Measurements from ENCODE around the gene HEXD.
"Not testable (repeated sequence)": the region's sequence is repeated elsewhere in the genome, so short reads cannot be mapped to it uniquely, and the experiment has no call there.

GRCh38 chr17:82381703-82382009, 36.5 kb upstream of the HEXD start:
- TF ChIP-seq, protein P1, sequence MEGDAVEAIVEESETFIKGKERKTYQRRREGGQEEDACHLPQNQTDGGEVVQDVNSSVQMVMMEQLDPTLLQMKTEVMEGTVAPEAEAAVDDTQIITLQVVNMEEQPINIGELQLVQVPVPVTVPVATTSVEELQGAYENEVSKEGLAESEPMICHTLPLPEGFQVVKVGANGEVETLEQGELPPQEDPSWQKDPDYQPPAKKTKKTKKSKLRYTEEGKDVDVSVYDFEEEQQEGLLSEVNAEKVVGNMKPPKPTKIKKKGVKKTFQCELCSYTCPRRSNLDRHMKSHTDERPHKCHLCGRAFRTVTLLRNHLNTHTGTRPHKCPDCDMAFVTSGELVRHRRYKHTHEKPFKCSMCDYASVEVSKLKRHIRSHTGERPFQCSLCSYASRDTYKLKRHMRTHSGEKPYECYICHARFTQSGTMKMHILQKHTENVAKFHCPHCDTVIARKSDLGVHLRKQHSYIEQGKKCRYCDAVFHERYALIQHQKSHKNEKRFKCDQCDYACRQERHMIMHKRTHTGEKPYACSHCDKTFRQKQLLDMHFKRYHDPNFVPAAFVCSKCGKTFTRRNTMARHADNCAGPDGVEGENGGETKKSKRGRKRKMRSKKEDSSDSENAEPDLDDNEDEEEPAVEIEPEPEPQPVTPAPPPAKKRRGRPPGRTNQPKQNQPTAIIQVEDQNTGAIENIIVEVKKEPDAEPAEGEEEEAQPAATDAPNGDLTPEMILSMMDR (IDR thresholded peaks at IDR 0.05): not testable (repeated sequence)
- not testable (repeated sequence) for TF ChIP-seq POLR2AphosphoS5, EP300, POLR2A (IDR thresholded peaks at IDR 0.05)

Data from upper lobe of left lung (tissue), 4 donors.